Uterus (tissue), 2 donors: ENCODE measurements around the gene SF3B2.

Source experiments
- POLR2A ChIP-seq, 2 donors: fragments of 450-650 bp; IDR thresholded peaks; one replicate each; pipeline ENCODE4 v1.6.1; 2016; ENCODE audit warnings: antibody characterized with exemption in 2 of 2, mild to moderate bottlenecking in 1 of 2, moderate library complexity in 1 of 2
- TF ChIP-seq, protein P1 (sequence below), 4 experiments: fragments of 200-600 bp in 2 of 4; fragments of 450-650 bp in 2 of 4; sonication (generic) in 2 of 4; IDR thresholded peaks; one replicate each; pipeline ENCODE4 v1.5.1; 2016 to 2019; ENCODE audit warnings: antibody characterized with exemption in 4 of 4, mild to moderate bottlenecking in 2 of 4, moderate library complexity in 1 of 4

GRCh38 chr11:66017321-66017720 is 34.8 kb upstream of the SF3B2 start:
- TF ChIP-seq, protein P1, sequence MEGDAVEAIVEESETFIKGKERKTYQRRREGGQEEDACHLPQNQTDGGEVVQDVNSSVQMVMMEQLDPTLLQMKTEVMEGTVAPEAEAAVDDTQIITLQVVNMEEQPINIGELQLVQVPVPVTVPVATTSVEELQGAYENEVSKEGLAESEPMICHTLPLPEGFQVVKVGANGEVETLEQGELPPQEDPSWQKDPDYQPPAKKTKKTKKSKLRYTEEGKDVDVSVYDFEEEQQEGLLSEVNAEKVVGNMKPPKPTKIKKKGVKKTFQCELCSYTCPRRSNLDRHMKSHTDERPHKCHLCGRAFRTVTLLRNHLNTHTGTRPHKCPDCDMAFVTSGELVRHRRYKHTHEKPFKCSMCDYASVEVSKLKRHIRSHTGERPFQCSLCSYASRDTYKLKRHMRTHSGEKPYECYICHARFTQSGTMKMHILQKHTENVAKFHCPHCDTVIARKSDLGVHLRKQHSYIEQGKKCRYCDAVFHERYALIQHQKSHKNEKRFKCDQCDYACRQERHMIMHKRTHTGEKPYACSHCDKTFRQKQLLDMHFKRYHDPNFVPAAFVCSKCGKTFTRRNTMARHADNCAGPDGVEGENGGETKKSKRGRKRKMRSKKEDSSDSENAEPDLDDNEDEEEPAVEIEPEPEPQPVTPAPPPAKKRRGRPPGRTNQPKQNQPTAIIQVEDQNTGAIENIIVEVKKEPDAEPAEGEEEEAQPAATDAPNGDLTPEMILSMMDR (IDR thresholded peaks at IDR 0.05): no peak
- no peak for TF ChIP-seq POLR2A (IDR thresholded peaks at IDR 0.05)
